IMR-90 (cell line): ENCODE measurements around the gene PLEKHD1. TPM values are rescaled to one million over a fixed set of nuclear protein-coding genes. Genes with fewer than 3 reads are reported as not detected.

ENCODE experiments used
- ATAC-seq: fragments of 200-7000 bp; cut with Tn5 transposase; 2 replicates; pipeline ENCODE4 v1.9.1; 2020; ENCODE audit warnings: low read depth, mild to moderate bottlenecking, moderate library complexity
- BruUV-seq: library from RNA; stranded (reverse); fragments of 400-500 nt; replicated peaks from 2 replicates; lab custom pipeline; 2021; lab: Mats Ljungman, UMichigan
- CTCF ChIA-PET: fragments of 300-600 bp; formaldehyde crosslinking; extraction: SDS; loops from one replicate; lab custom pipeline; 2021; ENCODE audit warnings: antibody characterized with exemption; lab: Yijun Ruan, JAX
- POLR2A ChIA-PET: fragments of 300-600 bp; sonication (Branson Sonifier 250); formaldehyde crosslinking; loops from one replicate; lab custom pipeline; 2022; ENCODE audit warnings: antibody characterized with exemption; ENCODE audit not compliant: unreplicated experiment; lab: Charles Lee
- DNase-seq: peaks from one replicate; pipeline ENCODE4 v3.0.0; 2013
- H2AFZ ChIP-seq: replicated peaks from 2 replicates; pipeline ENCODE3; 2013; ENCODE audit warnings: low read length, mild to moderate bottlenecking; ENCODE audit not compliant: poor library complexity
- H2AK5ac ChIP-seq: 2 replicates; pipeline ENCODE4 v1.6.1; 2013; ENCODE audit warnings: low read depth, low read length, inconsistent platforms
- H2AK9ac ChIP-seq: replicated peaks from 2 replicates; pipeline ENCODE3; 2013; ENCODE audit warnings: mild to moderate bottlenecking, low read depth, low read length, moderate library complexity; ENCODE audit not compliant: poor library complexity
- H2BK120ac ChIP-seq: 2 replicates; pipeline ENCODE4 v1.6.1; 2013; ENCODE audit warnings: low read depth, low read length, inconsistent platforms
- H2BK15ac ChIP-seq: 3 replicates; pipeline ENCODE4 v1.6.1; 2013; ENCODE audit warnings: low read depth, low read length, inconsistent platforms
- H2BK20ac ChIP-seq: 2 replicates; pipeline ENCODE4 v1.6.1; 2013; ENCODE audit warnings: low read depth, mild to moderate bottlenecking, inconsistent platforms, low read length, moderate library complexity
- H2BK5ac ChIP-seq: 2 replicates; pipeline ENCODE4 v1.6.1; 2013; ENCODE audit warnings: mild to moderate bottlenecking, low read depth, low read length, inconsistent platforms; ENCODE audit not compliant: poor library complexity, severe bottlenecking
- H3K14ac ChIP-seq: replicated peaks from 2 replicates; pipeline ENCODE4 v1.6.1; 2013; ENCODE audit warnings: low read depth, low read length, inconsistent platforms
- H3K18ac ChIP-seq: 2 replicates; pipeline ENCODE4 v1.6.1; 2013; ENCODE audit warnings: low read depth, low read length, control low read depth
- H3K23ac ChIP-seq: 2 replicates; pipeline ENCODE4 v1.6.1; 2013; ENCODE audit warnings: low read depth, low read length, inconsistent platforms
- H3K27ac ChIP-seq: 2 replicates; pipeline ENCODE4 v1.5.1; 2013; ENCODE audit warnings: mild to moderate bottlenecking, control low read depth, low read length; ENCODE audit not compliant: insufficient read depth
- H3K27me3 ChIP-seq: 2 replicates; pipeline ENCODE4 v1.6.1; 2013; ENCODE audit warnings: low read length; ENCODE audit not compliant: control insufficient read depth, insufficient read depth
- H3K36me3 ChIP-seq: 2 replicates; pipeline ENCODE4 v1.6.1; 2013; ENCODE audit warnings: low read length, mixed read lengths; ENCODE audit not compliant: control insufficient read depth, insufficient read depth
- H3K4ac ChIP-seq: 2 replicates; pipeline ENCODE4 v1.6.1; 2013; ENCODE audit warnings: low read depth, low read length, inconsistent platforms
- H3K4me1 ChIP-seq: 2 replicates; pipeline ENCODE4 v1.6.1; 2013; ENCODE audit warnings: low read length, mixed read lengths; ENCODE audit not compliant: control insufficient read depth, insufficient read depth
- H3K4me2 ChIP-seq: 2 replicates; pipeline ENCODE4 v1.6.1; 2013; ENCODE audit warnings: low read depth, mild to moderate bottlenecking, control low read depth, low read length, moderate library complexity
- H3K4me3 ChIP-seq: 2 replicates; pipeline ENCODE4 v1.5.1; 2013; ENCODE audit warnings: low read depth, mild to moderate bottlenecking, control low read depth, low read length, moderate library complexity; ENCODE audit not compliant: insufficient read depth
- H3K56ac ChIP-seq: 2 replicates; pipeline ENCODE4 v1.6.1; 2013; ENCODE audit warnings: low read length, inconsistent platforms; ENCODE audit not compliant: insufficient read depth; ENCODE audit errors: extremely low read depth
- H3K79me1 ChIP-seq, 2 experiments: 2 replicates each; pipeline ENCODE4 v1.6.1; 2013; ENCODE audit warnings: low read length in 2 of 2, inconsistent platforms in 1 of 2, low read depth in 1 of 2
- H3K9ac ChIP-seq: 2 replicates; pipeline ENCODE4 v1.6.1; 2013; ENCODE audit warnings: low read depth, low read length, control low read depth
- H3K9me1 ChIP-seq: 2 replicates; pipeline ENCODE4 v1.6.1; 2013; ENCODE audit warnings: low read length, inconsistent platforms; ENCODE audit not compliant: insufficient read depth
- H3K9me3 ChIP-seq: 2 replicates; pipeline ENCODE4 v1.6.1; 2013; ENCODE audit warnings: low read length; ENCODE audit not compliant: control insufficient read depth, insufficient read depth
- H4K20me1 ChIP-seq: 2 replicates; pipeline ENCODE4 v1.6.1; 2013; ENCODE audit warnings: low read length, inconsistent platforms; ENCODE audit not compliant: insufficient read depth
- H4K5ac ChIP-seq: 2 replicates; pipeline ENCODE4 v1.6.1; 2013; ENCODE audit warnings: mild to moderate bottlenecking, low read depth, low read length, control low read depth
- H4K8ac ChIP-seq, 2 experiments: 2 replicates each; pipeline ENCODE4 v1.6.1; 2013; ENCODE audit warnings: low read depth in 2 of 2, low read length in 2 of 2, control low read depth in 1 of 2, inconsistent platforms in 1 of 2
- H4K91ac ChIP-seq: 2 replicates; pipeline ENCODE4 v1.6.1; 2013; ENCODE audit warnings: low read depth, low read length, inconsistent platforms; ENCODE audit not compliant: insufficient read depth
- BHLHE40 ChIP-seq: fragments of 150-350 bp; IDR thresholded peaks from 2 replicates; pipeline ENCODE4 v1.6.1; 2016; ENCODE audit warnings: mild to moderate bottlenecking, low read depth, low read length
- CEBPB ChIP-seq: IDR thresholded peaks from 2 replicates; pipeline ENCODE4 v1.6.1; 2012; ENCODE audit warnings: low read depth, low read length, improper control_type of control experiment
- CHD1 ChIP-seq: IDR thresholded peaks from 2 replicates; pipeline ENCODE4 v1.6.1; 2012; ENCODE audit warnings: low read depth, low read length, improper control_type of control experiment
- FOS ChIP-seq: fragments of 150-350 bp; IDR thresholded peaks from 2 replicates; pipeline ENCODE4 v1.6.1; 2016; ENCODE audit warnings: low read depth, low read length
- MAFK ChIP-seq: IDR thresholded peaks from 2 replicates; pipeline ENCODE4 v1.6.1; 2012; ENCODE audit warnings: low read depth, low read length, improper control_type of control experiment
- MAZ ChIP-seq: IDR thresholded peaks from 2 replicates; pipeline ENCODE4 v1.6.1; 2012; ENCODE audit warnings: low read depth, mild to moderate bottlenecking, low read length, improper control_type of control experiment, moderate library complexity, borderline replicate concordance
- MXI1 ChIP-seq: IDR thresholded peaks from 2 replicates; pipeline ENCODE4 v1.6.1; 2012; ENCODE audit warnings: low read depth, mild to moderate bottlenecking, low read length, moderate library complexity, borderline replicate concordance
- NFE2L2 ChIP-seq: fragments of 150-350 bp; IDR thresholded peaks from 2 replicates; pipeline ENCODE4 v1.6.1; 2016; ENCODE audit warnings: low read depth, mild to moderate bottlenecking, low read length
- POLR2A ChIP-seq: IDR thresholded peaks from 2 replicates; pipeline ENCODE4 v1.6.1; 2012; ENCODE audit warnings: mild to moderate bottlenecking, low read depth, low read length
- RAD21 ChIP-seq: IDR thresholded peaks from 2 replicates; pipeline ENCODE4 v1.6.1; 2012; ENCODE audit warnings: low read length, improper control_type of control experiment
- RCOR1 ChIP-seq: IDR thresholded peaks from 2 replicates; pipeline ENCODE4 v1.6.1; 2012; ENCODE audit warnings: mild to moderate bottlenecking, low read length, improper control_type of control experiment; ENCODE audit not compliant: insufficient replicate concordance
- RFX5 ChIP-seq: IDR thresholded peaks from 2 replicates; pipeline ENCODE4 v1.8.0; 2012; ENCODE audit warnings: low read depth, mild to moderate bottlenecking, low read length, moderate library complexity
- SMC3 ChIP-seq: fragments of 150-350 bp; IDR thresholded peaks from 2 replicates; pipeline ENCODE4 v1.6.1; 2016; ENCODE audit warnings: low read depth, mild to moderate bottlenecking, antibody characterized with exemption, low read length, moderate library complexity
- USF2 ChIP-seq: fragments of 150-350 bp; IDR thresholded peaks from 2 replicates; pipeline ENCODE4 v1.6.1; 2017; ENCODE audit warnings: mild to moderate bottlenecking, antibody characterized with exemption, low read length, low read depth
- WGBS, 2 experiments: methylation state at CpG; one replicate each; pipeline versions ENCODE4 v1.1.5 to v1.1.7; 2013; ENCODE audit warnings: missing lambda C conversion rate in 2 of 2; ENCODE audit not compliant: insufficient read length in 1 of 2; ENCODE audit errors: extremely low coverage in 2 of 2; 5-methylcytosine and 5-hydroxymethylcytosine counted together
- dilution Hi-C: fragments of 300-500 bp; cut with HindIII; formaldehyde crosslinking; loops from one replicate; pipeline ENCODE4 v1.14.3; 2018; ENCODE audit warnings: low sequenced_read_pairs; ENCODE audit not compliant: unreplicated experiment
- in situ Hi-C: fragments of 300-500 bp; cut with MboI; formaldehyde crosslinking; loops from 3 replicates; pipeline ENCODE4 v1.14.3; 2019; ENCODE audit warnings: low sequenced_read_pairs, inconsistent platforms, mixed read lengths
- intact Hi-C: fragments of 100-400 bp; cut with micrococcal nuclease; formaldehyde crosslinking; loops from 2 replicates; pipeline ENCODE4 v1.10.0; 2022
- polyA plus RNA-seq, 3 experiments: library from polyadenylated mRNA; depleted of rRNA; stranded (reverse); fragments of >200 nt; gene quantifications; 2 replicates each; pipeline ENCODE4 v1.2.3, GENCODE V29; 2012; ENCODE audit warnings: low replicate concordance in 1 of 3
- total RNA-seq: library from RNA; depleted of rRNA; stranded (reverse); fragments of >200 nt; gene quantifications from 2 replicates; pipeline ENCODE4 v1.2.3, GENCODE V29; 2012
- TF ChIP-seq, protein P1 (sequence below): fragments of 150-350 bp; IDR thresholded peaks from 2 replicates; pipeline ENCODE4 v1.6.1; 2016; ENCODE audit warnings: low read depth, mild to moderate bottlenecking, low read length, moderate library complexity, borderline replicate concordance
- TF ChIP-seq, protein P2 (sequence below): conservative IDR thresholded peaks from 2 replicates; pipeline ENCODE4 v1.5.1; 2012; ENCODE audit warnings: mild to moderate bottlenecking, low read depth, low read length, improper control_type of control experiment

PLEKHD1 gene
- total and polyA plus RNA-seq, 2 of the 4 experiments (the other 2 are of a cell fraction) = under 0.01 TPM; not detected in 1

GRCh38 chr14:69490219-69490918 is 5.8 kb downstream of the PLEKHD1 start:
- no peak overlapping the region for H2BK15ac ChIP-seq
- intact Hi-C loops = no loop called here
- H2AFZ ChIP-seq = no peak overlapping the region
- H3K4me3 ChIP-seq = no peak overlapping the region
- no peak overlapping the region for H4K5ac ChIP-seq
- no peak overlapping the region for H3K23ac ChIP-seq
- in situ Hi-C loops = no loop called here
- no peak overlapping the region for H4K91ac ChIP-seq
- POLR2A ChIA-PET = no interaction called here
- no peaks in the 10 kb centered on the region for H3K36me3 ChIP-seq
- H3K27me3 ChIP-seq = peaks cover 77% of the 10 kb centered on the region
- H2AK9ac ChIP-seq = no peak overlapping the region
- WGBS, 2 experiments = 74% methylated on average over 5 of the region's 7 CpGs; no CpG with 5 or more reads in 1 of the 2 experiments
- no peak overlapping the region for H3K18ac ChIP-seq
- H3K9ac ChIP-seq = no peak overlapping the region
- H3K79me1 ChIP-seq = no peaks in the 10 kb centered on the region
- H2BK5ac ChIP-seq = no peak overlapping the region
- H3K4me1 ChIP-seq = no peaks in the 10 kb centered on the region
- no peak overlapping the region for H3K14ac ChIP-seq
- H3K27ac ChIP-seq = no peak overlapping the region
- H4K20me1 ChIP-seq = no peaks in the 10 kb centered on the region
- ATAC-seq (no peak), DNase-seq (no peak)
- H3K9me3 ChIP-seq = no peaks in the 10 kb centered on the region
- H3K4ac ChIP-seq = no peak overlapping the region
- no peak overlapping the region for H4K8ac ChIP-seq
- no peak overlapping the region for H3K56ac ChIP-seq
- TF ChIP-seq RFX5 (no peak), RAD21 (no peak), CHD1 (no peak), SMC3 (no peak), NFE2L2 (no peak), BHLHE40 (no peak), CEBPB (no peak), MAFK (no peak), POLR2A (no peak), MXI1 (no peak), RCOR1 (no peak), USF2 (no peak), MAZ (no peak), FOS (no peak)
- TF ChIP-seq, protein P1, sequence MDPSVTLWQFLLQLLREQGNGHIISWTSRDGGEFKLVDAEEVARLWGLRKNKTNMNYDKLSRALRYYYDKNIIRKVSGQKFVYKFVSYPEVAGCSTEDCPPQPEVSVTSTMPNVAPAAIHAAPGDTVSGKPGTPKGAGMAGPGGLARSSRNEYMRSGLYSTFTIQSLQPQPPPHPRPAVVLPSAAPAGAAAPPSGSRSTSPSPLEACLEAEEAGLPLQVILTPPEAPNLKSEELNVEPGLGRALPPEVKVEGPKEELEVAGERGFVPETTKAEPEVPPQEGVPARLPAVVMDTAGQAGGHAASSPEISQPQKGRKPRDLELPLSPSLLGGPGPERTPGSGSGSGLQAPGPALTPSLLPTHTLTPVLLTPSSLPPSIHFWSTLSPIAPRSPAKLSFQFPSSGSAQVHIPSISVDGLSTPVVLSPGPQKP = no peak
- TF ChIP-seq, protein P2, sequence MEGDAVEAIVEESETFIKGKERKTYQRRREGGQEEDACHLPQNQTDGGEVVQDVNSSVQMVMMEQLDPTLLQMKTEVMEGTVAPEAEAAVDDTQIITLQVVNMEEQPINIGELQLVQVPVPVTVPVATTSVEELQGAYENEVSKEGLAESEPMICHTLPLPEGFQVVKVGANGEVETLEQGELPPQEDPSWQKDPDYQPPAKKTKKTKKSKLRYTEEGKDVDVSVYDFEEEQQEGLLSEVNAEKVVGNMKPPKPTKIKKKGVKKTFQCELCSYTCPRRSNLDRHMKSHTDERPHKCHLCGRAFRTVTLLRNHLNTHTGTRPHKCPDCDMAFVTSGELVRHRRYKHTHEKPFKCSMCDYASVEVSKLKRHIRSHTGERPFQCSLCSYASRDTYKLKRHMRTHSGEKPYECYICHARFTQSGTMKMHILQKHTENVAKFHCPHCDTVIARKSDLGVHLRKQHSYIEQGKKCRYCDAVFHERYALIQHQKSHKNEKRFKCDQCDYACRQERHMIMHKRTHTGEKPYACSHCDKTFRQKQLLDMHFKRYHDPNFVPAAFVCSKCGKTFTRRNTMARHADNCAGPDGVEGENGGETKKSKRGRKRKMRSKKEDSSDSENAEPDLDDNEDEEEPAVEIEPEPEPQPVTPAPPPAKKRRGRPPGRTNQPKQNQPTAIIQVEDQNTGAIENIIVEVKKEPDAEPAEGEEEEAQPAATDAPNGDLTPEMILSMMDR = no peak
- no peak overlapping the region for H2AK5ac ChIP-seq
- H3K9me1 ChIP-seq = no peaks in the 10 kb centered on the region
- no peak overlapping the region for H2BK20ac ChIP-seq
- no TSS peak for BruUV-seq
- dilution Hi-C loops = no loop called here
- H3K4me2 ChIP-seq = no peak overlapping the region
- CTCF ChIA-PET = no interaction called here
- H2BK120ac ChIP-seq = no peak overlapping the region
